Upper lobe of right lung (tissue), 1 donor: Measurements from ENCODE around the gene PIP5K1A. TPM values are rescaled to one million over a fixed set of nuclear protein-coding genes. Genes with fewer than 3 reads are reported as not detected.

Experiments used
- ATAC-seq: fragments of 200-7000 bp; cut with Tn5 transposase; one replicate; pipeline ENCODE4 v1.9.1; 2020; ENCODE audit warnings: mild to moderate bottlenecking, moderate library complexity
- DNase-seq: peaks from one replicate; pipeline ENCODE4 v3.0.0-alpha.2; 2020
- H3K27ac ChIP-seq: fragments of 200-600 bp; one replicate; pipeline ENCODE4 v1.8.0; 2022
- H3K27me3 ChIP-seq: fragments of 200-600 bp; one replicate; pipeline ENCODE4 v1.8.0; 2022; ENCODE audit warnings: mild to moderate bottlenecking
- H3K36me3 ChIP-seq: fragments of 200-600 bp; one replicate; pipeline ENCODE4 v1.8.0; 2022
- H3K4me1 ChIP-seq: fragments of 200-600 bp; one replicate; pipeline ENCODE4 v1.8.0; 2022
- H3K4me3 ChIP-seq: fragments of 200-600 bp; one replicate; pipeline ENCODE4 v1.8.0; 2022; ENCODE audit warnings: mild to moderate bottlenecking
- H3K9me3 ChIP-seq: fragments of 200-600 bp; one replicate; pipeline ENCODE4 v1.8.0; 2022
- intact Hi-C: fragments of 100-400 bp; cut with DNase I; formaldehyde crosslinking; loops from one replicate; pipeline ENCODE4 v1.11.0; 2022
- total RNA-seq: library from RNA; stranded (reverse); fragmentation: NEBNext Ultra II Directional; extraction: Animal tissue kit (Norgen Biotek cat#: 25700); gene quantifications from one replicate; pipeline ENCODE4 v1.2.1, GENCODE V29; 2021
- TF ChIP-seq, protein P1 (sequence below): fragments of 200-600 bp; IDR thresholded peaks from one replicate; pipeline ENCODE4 v1.8.0; 2022; ENCODE audit warnings: antibody characterized with exemption
- donor health status: DM: no; HTN: yes; CAD: no; lungs with severe emphysema.

The PIP5K1A gene
- total RNA-seq, 1 donor from 2014 or later: 54.0 TPM

GRCh38 chr1:151167116-151167515, 31.2 kb upstream of the PIP5K1A start:
- intact Hi-C loops: no loop called here
- Histone ChIP-seq H3K9me3 (no peaks in the 10 kb centered on the region), H3K4me3 (no peak overlapping the region), H3K27ac (no peak overlapping the region), H3K27me3 (no peaks in the 10 kb centered on the region), H3K4me1 (peaks cover 16% of the 10 kb centered on the region), H3K36me3 (peaks cover 35% of the 10 kb centered on the region)
- TF ChIP-seq, protein P1, sequence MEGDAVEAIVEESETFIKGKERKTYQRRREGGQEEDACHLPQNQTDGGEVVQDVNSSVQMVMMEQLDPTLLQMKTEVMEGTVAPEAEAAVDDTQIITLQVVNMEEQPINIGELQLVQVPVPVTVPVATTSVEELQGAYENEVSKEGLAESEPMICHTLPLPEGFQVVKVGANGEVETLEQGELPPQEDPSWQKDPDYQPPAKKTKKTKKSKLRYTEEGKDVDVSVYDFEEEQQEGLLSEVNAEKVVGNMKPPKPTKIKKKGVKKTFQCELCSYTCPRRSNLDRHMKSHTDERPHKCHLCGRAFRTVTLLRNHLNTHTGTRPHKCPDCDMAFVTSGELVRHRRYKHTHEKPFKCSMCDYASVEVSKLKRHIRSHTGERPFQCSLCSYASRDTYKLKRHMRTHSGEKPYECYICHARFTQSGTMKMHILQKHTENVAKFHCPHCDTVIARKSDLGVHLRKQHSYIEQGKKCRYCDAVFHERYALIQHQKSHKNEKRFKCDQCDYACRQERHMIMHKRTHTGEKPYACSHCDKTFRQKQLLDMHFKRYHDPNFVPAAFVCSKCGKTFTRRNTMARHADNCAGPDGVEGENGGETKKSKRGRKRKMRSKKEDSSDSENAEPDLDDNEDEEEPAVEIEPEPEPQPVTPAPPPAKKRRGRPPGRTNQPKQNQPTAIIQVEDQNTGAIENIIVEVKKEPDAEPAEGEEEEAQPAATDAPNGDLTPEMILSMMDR: no peak
- DNase-seq: no peak
- no peak for ATAC-seq

DNA sequence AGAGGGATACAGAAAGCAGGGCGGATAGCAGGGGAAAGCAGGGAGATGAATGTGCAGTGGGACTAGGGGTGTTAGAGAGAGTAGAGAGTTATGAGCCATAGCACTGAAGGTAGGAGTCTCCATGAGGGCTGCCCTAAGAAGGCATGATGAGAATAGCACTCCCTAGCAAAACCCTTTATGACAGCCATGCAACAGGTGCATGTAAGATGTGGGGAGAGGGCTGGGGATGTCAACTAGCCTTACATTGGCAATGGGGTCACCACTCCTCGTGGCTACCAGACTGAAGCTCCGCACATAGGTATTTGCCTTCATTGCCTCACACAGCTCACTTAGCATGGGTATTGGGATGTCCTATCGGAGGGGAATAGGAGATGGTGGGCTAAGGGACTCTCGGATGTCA, 27.2 kb upstream of the PIP5K1A start:
- intact Hi-C loops: no loop called here
- Histone ChIP-seq H3K4me3 (no peak overlapping the region), H3K4me1 (peaks cover 11% of the 10 kb centered on the region), H3K27ac (no peak overlapping the region), H3K9me3 (no peaks in the 10 kb centered on the region), H3K36me3 (peaks cover 57% of the 10 kb centered on the region), H3K27me3 (no peaks in the 10 kb centered on the region)
- DNase-seq: no peak
- TF ChIP-seq, protein P1: no peak
- ATAC-seq: no peak

DNA sequence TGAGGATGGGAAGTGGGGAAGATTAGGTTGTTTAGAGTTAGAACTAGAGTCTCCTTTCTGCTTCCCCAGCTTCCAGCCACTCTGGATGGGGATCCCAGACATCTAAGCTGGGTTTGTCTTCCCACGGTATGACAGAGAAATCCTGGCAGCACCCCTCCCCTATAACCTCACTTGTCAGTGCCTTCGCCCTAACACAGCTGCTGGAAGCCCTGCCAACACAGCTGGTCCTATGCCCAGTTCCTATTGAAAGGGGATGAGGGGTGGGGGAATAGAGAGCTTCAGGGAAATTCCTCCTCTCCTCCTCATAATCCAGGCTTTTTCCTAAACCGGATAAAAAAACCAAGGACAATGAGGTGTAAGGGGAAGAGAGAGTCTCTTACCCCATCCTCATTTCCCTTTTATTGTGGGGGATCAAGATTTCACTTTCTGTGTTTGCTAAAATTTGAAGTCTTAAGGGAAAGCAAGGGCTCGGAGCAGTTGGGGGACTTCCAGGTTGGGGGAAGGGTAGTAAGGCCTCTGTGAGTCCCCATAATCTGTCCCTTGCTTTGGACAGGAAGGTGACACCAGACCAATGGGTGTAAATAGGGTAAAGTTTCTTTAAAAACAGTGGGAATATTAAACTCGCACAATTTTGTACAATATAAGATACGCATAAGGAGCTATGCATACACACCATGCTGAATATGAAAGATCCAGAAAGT, 23.2 kb upstream of the PIP5K1A start:
- ATAC-seq (no peak), DNase-seq (no peak)
- Histone ChIP-seq H3K27ac (no peak overlapping the region), H3K36me3 (peaks cover 68% of the 10 kb centered on the region), H3K27me3 (no peaks in the 10 kb centered on the region), H3K4me1 (no peaks in the 10 kb centered on the region), H3K4me3 (no peak overlapping the region), H3K9me3 (no peaks in the 10 kb centered on the region)
- intact Hi-C loops: no loop called here
- TF ChIP-seq, protein P1: no peak

DNA sequence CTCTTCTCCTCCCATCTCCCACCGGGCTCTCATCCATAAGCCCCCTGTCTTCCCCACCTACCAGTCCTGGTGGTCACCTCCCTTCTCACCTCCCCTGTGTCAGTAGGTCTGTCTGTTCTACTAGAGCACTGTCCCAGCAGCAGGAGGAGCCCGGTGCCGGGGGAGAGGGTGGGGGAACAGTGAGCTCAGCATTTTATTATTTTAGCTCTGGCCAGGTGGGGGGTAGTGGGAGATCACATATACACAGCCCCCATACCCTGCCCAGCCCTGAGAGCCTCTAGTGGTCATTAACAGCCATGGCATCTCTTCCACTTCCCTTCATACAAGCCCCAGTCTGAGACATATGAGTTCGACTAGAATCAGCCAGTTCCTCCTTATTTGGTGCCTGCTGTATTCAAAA, 22.5 kb upstream of the PIP5K1A start, which contains the start of gene TMOD4:
TMOD4 (minus strand) TSS at position 119 of the 400 bp plus-strand sequence. CDS start 1,106 bp downstream, outside the sequence.
- TF ChIP-seq, protein P1: peak; percentile 36
- DNase-seq (no peak), ATAC-seq (peak; percentile 70)
- no peaks in the 10 kb centered on the region for H3K9me3 ChIP-seq
- H3K4me3 ChIP-seq: no peak within 1 kb of the TSS
- peaks cover 69% of the 10 kb centered on the region for H3K36me3 ChIP-seq
- H3K27me3 ChIP-seq: no peaks in the 10 kb centered on the region
- intact Hi-C loops: no loop called here
- no peaks in the 10 kb centered on the region for H3K4me1 ChIP-seq
- H3K27ac ChIP-seq: no peak within 1 kb of the TSS

- intact Hi-C loops: no loop called here
- TF ChIP-seq, protein P1: no peak
- Histone ChIP-seq H3K36me3 (peaks cover 77% of the 10 kb centered on the region), H3K4me1 (no peaks in the 10 kb centered on the region), H3K27me3 (no peaks in the 10 kb centered on the region), H3K9me3 (no peaks in the 10 kb centered on the region), H3K4me3 (no peak overlapping the region), H3K27ac (no peak overlapping the region)
- DNase-seq (no peak), ATAC-seq (no peak)
These were observed 21.8 kb upstream of the PIP5K1A start for GRCh38 chr1:151176514-151177045.
